GM18520 (cell line): ENCODE results near the gene CTNNB1.
"Not testable (repeated sequence)": the region's sequence is repeated elsewhere in the genome, so short reads cannot be mapped to it uniquely, and the experiment has no call there.

Source experiments
- ATAC-seq: cut with Tn5 transposase; IDR thresholded peaks from one replicate; pipeline ENCODE4 v1.9.1; 2021; ENCODE audit not compliant: unreplicated experiment

The CTNNB1 gene

DNA sequence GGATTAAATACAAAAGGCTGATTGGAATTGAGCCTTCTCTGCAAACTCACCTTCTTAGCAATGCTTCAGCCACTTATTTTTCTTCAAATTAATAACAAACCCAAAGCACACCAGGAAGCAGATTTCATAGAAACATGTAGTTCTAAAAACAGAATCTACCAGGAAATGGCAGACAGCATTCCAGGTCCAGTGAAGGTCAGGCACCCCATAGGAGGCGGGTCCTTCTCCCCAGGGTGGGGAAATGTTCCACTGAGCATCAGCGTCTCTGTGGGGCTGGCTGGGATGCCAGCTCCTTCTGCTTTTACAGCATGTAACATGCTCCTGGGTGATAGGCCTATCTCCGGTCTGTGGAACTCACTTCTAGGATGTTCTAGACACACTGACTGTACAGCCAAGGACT is 49.2 kb downstream of the CTNNB1 start:
- no peak for ATAC-seq

GRCh38 chr3:41249318-41249717 is 50.0 kb downstream of the CTNNB1 start:
- ATAC-seq: no peak

DNA sequence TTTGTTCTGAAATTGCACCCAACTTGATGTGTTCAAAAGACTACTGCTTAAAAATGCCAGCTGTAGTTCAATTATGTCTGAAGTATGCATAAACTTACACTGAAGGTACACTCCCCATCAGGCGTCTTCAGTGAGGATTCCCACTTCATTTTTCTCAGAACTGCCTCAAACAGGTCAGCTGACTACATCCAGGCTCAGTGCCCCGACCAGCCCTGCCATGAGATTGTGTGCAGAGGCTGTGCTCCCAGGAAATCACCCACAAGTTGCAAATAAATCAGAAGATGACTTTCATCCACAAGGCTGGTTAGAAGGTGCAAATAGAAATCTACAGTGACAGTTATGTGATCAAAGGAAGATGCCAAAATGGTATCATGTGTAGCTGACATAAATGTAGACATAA is 51.5 kb downstream of the CTNNB1 start:
- no peak for ATAC-seq

DNA sequence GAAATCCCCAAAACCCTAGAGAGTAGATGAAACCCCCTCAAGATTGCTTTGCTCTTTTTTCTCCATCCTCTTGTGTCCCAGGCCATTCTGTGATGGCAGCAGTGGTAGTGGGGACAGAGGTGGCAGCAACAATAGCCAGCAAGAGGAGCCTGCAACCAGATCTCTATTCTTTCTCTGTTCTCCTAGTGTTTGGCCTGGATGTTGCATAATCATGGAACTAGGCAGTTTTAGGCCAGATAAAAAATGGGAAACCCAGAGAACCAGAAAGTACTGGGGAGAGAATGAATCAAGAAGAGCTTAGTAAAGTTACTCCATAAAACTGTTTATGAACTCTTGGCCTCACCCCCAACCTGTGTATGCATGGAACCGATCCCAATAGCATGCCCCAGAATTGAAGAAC is 52.3 kb downstream of the CTNNB1 start:
- no peak for ATAC-seq

GRCh38 chr3:41258239-41258800 is 59.0 kb downstream of the CTNNB1 start:
- ATAC-seq: no peak

GRCh38 chr3:41259449-41260062 is 60.3 kb downstream of the CTNNB1 start:
- no peak for ATAC-seq

DNA sequence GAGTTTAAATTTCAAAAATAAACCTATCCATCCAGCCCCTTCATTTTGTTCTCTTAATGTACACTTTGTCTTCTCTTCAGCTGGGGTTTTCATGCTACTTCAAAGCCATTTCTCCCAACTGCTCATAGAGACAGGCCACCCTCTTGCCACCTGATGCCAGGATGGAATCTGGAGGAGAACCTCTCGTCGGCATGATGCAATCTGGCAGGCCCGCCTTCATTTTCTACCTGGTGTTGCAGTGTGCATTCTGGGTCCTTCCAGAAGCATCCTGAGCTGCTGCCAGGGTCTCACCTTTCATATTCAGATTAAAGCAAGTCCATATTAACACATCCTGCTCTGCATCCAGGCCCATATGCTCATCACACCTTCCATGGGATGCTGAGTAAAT is 60.8 kb downstream of the CTNNB1 start:
- ATAC-seq: no peak

GRCh38 chr3:41265011-41265545 is 65.8 kb downstream of the CTNNB1 start:
- ATAC-seq: no peak

DNA sequence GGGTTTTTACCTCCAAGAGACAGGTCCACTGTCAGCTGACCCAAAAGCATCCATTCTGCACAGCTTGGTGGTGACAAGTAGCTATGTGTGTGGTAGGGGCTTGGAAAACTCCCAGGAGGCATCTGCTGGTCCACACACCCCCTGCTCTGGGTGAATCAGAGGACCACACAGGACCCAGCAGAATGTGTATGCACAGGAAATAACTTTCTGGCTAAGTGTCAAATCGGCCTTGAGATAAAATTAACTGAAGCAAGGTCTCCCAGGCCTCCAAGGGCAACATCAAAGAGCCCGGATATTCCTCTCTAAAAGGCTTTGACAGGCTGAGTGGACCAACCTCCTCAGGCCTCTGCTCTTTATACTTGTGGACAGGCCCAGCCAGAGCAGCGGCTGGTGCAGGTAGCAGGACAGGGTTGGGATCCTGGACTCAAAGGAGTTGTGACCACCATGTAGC is 66.5 kb downstream of the CTNNB1 start:
- ATAC-seq: no peak

DNA sequence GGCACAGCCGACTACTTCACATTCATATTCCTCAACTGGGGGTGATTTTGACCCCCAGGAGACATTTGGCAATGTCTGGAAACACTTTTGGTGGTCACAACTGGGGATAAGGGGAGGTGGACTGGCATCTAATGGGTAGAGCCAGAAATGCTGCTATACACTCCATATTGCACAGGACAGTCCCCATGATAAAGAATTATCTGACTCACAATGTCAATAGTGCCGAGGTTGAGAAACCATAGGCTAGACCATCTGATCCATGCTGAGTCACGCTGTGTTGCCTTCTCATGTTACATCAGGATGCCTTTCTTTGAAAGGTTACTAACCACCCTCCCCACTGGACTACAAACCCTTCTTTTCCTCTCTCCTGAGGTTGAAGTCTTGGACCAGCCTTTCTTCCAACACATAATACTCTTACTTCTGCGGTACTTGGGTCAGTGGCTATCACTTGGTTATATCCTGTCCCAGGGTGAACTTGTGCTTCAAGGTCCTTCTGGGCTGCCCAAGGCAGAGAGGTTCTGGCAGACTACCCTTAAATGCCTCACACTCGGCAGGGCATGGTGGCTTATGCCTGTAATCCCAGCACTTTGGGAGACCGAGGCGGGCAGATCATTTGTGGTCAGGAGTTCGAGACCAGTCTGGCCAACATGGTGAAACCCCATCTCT is 68.8 kb downstream of the CTNNB1 start:
- ATAC-seq: no peak

DNA sequence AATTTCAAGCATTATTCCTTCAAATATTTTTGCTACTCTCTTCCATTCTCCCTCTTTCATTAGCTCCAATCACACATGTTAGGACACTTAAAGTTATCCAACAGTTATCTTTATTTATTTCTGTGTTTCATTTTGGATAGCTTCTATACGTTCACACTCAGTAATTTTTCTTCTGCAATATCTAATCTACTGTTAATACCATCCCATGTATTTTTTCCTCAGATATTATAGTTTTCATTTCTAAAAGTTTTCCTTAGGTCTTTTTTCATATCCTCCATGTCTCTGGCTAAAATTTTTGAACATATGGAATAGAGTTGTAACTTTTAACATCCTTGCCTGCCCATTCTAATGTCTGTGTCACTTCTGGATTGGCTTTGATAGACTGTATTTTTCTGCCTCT is 73.4 kb downstream of the CTNNB1 start:
- no peak for ATAC-seq

DNA sequence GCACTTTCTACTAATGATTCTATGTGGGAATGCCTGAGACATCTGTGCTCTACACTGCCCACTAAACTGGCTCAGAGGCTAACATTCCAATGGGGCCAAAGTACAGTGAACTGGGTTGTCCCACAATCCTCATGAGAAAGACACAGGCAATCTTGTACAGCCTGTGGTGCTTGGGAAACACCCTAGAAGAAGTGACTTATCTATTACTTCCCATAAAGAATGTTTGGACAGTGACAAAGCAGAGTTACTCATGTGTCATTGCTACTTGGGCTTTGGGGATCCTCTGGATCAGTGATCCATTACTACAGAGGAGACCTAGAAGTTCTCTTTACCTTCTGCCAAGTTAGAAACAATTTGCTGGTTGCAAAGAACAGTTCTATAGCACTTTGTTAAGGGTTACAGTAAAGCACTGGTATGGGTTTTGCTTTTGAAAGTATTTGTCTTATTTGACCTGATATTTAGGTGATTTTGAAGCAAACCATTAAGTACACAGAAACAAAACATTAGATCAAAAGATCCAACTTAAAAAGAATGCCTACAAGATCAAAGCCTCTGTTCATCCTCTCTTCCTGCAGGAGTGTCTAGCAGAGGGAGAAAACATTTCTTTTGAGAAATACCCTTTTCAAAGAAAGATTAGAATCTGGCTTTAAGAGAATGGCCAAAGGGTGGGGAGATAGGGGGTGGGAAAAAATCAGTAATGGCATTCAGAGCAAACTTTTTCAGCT is 75.8 kb downstream of the CTNNB1 start:
- no peak for ATAC-seq

DNA sequence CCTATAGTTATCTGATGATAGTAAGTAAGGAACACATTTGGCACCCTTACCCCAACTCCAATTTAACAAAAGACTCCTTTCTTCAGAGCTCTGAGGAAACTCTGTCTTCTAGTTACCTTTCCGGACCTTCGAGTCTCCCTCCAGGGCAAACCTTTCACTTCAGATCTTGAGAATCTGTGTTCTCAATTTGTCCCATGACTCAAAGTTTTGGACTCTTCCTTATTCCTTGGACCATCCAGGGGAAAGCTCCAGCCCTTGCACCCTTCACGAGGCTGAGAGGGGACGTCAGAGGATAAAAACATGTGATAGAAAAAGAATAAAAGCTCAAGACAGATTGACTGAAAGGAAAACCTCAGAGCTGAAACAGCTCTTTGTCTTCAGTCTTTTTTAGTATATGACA is 76.9 kb downstream of the CTNNB1 start:
- ATAC-seq: no peak

DNA sequence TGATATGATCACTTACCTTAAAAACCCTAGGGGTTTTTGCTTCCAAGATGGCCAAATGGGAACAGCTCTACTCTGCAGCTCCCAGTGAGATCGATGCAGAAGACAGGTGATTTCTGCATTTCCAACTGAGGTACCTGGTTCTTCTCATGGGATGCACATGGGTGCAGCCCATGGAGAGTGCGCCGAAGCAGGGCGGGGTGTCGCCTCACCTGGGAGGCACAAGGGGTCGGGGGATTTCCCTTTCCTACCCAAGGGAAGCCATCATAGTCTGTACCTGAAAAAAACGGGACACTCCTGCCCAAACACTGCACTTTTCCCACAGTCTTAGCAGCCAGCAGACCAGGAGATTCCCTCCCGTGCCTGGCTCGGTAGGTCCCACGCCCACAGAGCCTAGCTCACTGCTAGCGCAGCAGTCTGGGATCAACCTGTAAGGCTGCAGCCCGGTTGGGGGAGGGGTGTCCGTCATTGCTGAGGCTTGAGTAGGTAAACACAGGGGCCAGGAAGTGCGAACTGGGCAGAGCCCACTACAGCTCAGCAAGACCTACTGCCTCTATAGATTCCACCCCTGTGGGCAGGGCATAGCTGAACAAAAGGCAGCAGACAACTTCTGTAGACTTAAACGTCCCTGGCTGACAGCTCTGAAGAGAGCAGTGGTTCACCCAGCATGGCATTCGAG is 78.6 kb downstream of the CTNNB1 start:
- ATAC-seq: no peak

GRCh38 chr3:41284934-41285333 is 85.6 kb downstream of the CTNNB1 start:
- ATAC-seq: not testable (repeated sequence)

DNA sequence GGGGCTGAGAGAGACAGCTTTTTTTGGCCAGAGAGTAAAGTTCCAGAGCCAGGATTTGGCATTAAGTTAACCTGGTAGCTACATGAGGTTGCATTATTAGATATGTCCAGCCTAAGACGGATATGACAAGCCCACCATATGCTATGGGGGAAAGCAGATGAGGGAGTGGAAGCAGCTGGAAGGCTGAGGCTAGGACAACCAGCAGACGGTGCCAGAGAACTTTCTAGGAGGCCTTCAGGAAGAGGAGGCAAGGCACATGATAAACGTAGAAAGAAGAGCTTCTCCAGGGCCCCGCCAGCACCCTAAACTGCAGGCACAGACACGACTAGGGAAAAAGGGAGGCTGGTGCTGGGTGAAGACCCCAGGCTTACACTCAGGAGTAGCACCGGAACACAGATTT is 87.0 kb downstream of the CTNNB1 start:
- ATAC-seq: no peak

- ATAC-seq: no peak
Measured at GRCh38 chr3:41288785-41289184, 89.5 kb downstream of the CTNNB1 start.
